Measurements from ENCODE around the gene HTR3E.
"Not testable (repeated sequence)": the region's sequence is repeated elsewhere in the genome, so short reads cannot be mapped to it uniquely, and the experiment has no call there.

HTR3E gene

GRCh38 chr3:184116017-184116416 is 19.2 kb downstream of the HTR3E start:
- H3K27me3 ChIP-seq (replicated peaks; ENCODE audit: control insufficient read depth, insufficient read depth, low read length) = no peaks in the 10 kb centered on the region; the same call in 1 of the 2 replicates
- no peak for DNase-seq (ENCODE audit: extremely low read depth, insufficient read length)
- no peak for TF ChIP-seq CTCF (IDR thresholded peaks at IDR 0.05; ENCODE audit: insufficient read depth, low read length, poor library complexity, severe bottlenecking)

GRCh38 chr3:184117636-184118035 is 20.8 kb downstream of the HTR3E start:
- Histone ChIP-seq H3K4me3 (replicated peaks; ENCODE audit: low read depth, low read length) (no peak overlapping the region), H3K36me3 (ENCODE audit: control insufficient read depth, insufficient read depth, low read length) (no peaks in the 10 kb centered on the region), H3K27me3 (replicated peaks; ENCODE audit: control insufficient read depth, insufficient read depth, low read length) (no peaks in the 10 kb centered on the region; the same call in 1 of the 2 replicates)
- DNase-seq (ENCODE audit: extremely low read depth, insufficient read length) = no peak
- TF ChIP-seq CTCF (IDR thresholded peaks at IDR 0.05; ENCODE audit: insufficient read depth, low read length, poor library complexity, severe bottlenecking) = no peak

More at GRCh38 chr3:184116017-184116416, 19.2 kb downstream of the HTR3E start:
- Histone ChIP-seq H3K4me3 (replicated peaks; ENCODE audit: low read depth, low read length) (no peak overlapping the region), H3K36me3 (ENCODE audit: control insufficient read depth, insufficient read depth, low read length) (no peaks in the 10 kb centered on the region)

GRCh38 chr3:184121031-184121430 is 24.2 kb downstream of the HTR3E start:
- not testable (repeated sequence) for H3K4me3 ChIP-seq (replicated peaks; ENCODE audit: low read depth, low read length); H3K27me3 ChIP-seq (replicated peaks; ENCODE audit: control insufficient read depth, insufficient read depth, low read length); DNase-seq (ENCODE audit: extremely low read depth, insufficient read length); H3K36me3 ChIP-seq (ENCODE audit: control insufficient read depth, insufficient read depth, low read length)

GRCh38 chr3:184126006-184126405 is 29.1 kb downstream of the HTR3E start:
- no peak overlapping the region for H3K4me3 ChIP-seq (replicated peaks; ENCODE audit: low read depth, low read length)
- no peak for TF ChIP-seq CTCF (IDR thresholded peaks at IDR 0.05; ENCODE audit: insufficient read depth, low read length, poor library complexity, severe bottlenecking)
- H3K36me3 ChIP-seq (ENCODE audit: control insufficient read depth, insufficient read depth, low read length) = no peaks in the 10 kb centered on the region
- DNase-seq (ENCODE audit: extremely low read depth, insufficient read length) = no peak
- H3K27me3 ChIP-seq (replicated peaks; ENCODE audit: control insufficient read depth, insufficient read depth, low read length) = no peaks in the 10 kb centered on the region

GRCh38 chr3:184129012-184129411 is 32.1 kb downstream of the HTR3E start:
- H3K27me3 ChIP-seq (replicated peaks; ENCODE audit: control insufficient read depth, insufficient read depth, low read length) = no peaks in the 10 kb centered on the region
- no peaks in the 10 kb centered on the region for H3K36me3 ChIP-seq (ENCODE audit: control insufficient read depth, insufficient read depth, low read length)
- H3K4me3 ChIP-seq (replicated peaks; ENCODE audit: low read depth, low read length) = no peak overlapping the region
- DNase-seq (ENCODE audit: extremely low read depth, insufficient read length) = no peak
- peak; percentile 61 for TF ChIP-seq CTCF (IDR thresholded peaks at IDR 0.05; ENCODE audit: insufficient read depth, low read length, poor library complexity, severe bottlenecking)

GRCh38 chr3:184132945-184133344 is 36.1 kb downstream of the HTR3E start:
- no peak for DNase-seq (ENCODE audit: extremely low read depth, insufficient read length)
- Histone ChIP-seq H3K27me3 (replicated peaks; ENCODE audit: control insufficient read depth, insufficient read depth, low read length) (no peaks in the 10 kb centered on the region), H3K4me3 (replicated peaks; ENCODE audit: low read depth, low read length) (no peak overlapping the region), H3K36me3 (ENCODE audit: control insufficient read depth, insufficient read depth, low read length) (no peaks in the 10 kb centered on the region)
- no peak for TF ChIP-seq CTCF (IDR thresholded peaks at IDR 0.05; ENCODE audit: insufficient read depth, low read length, poor library complexity, severe bottlenecking)
